HS-27A (cell line): ENCODE results near the gene FGGY.
"Not testable (repeated sequence)": the region's sequence is repeated elsewhere in the genome, so short reads cannot be mapped to it uniquely, and the experiment has no call there.

Experiments
- DNase-seq: peaks from one replicate; pipeline ENCODE4 v3.0.0-alpha.2; 2012; ENCODE audit warnings: low read depth, missing footprints

The FGGY gene

DNA sequence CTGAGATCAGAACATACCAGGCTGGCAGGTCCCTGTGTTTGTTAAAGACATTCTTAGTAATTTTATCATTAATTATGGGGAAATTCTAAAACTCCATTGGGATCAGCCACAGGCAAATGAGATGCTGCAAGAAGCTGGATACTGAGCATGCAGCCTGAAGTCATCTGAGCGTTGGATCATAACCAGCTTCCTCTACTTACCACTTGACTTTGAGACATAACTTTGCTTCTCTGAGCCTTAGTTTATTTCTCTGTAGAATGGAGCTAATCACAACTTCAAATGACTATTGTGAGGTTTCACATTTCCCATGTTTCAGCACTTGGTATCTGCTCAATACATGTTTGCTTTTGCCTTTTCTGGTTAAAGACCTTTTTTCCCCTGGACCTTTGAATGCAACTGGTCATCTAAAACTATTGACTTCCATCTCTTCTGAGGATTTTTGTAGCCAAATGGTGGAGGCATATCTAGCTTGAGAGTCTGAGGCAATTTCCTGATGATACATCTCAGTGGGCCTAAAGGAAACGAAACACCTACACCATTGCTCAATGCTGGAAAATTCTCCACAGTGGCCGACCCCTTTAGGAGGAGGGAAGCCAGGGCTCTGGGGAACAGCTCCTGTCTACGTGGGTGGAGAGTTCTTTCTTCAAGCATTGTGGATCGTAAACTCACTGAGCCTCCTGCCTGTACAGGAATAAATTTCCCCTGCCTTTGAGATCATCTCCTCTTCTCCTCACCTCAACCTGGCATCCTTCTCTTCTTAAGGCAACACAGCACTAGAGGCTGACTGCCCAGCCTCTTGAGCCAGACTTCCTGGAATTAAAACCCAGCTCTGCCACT lies 408.8 kb downstream of the FGGY start:
- DNase-seq: no peak

DNA sequence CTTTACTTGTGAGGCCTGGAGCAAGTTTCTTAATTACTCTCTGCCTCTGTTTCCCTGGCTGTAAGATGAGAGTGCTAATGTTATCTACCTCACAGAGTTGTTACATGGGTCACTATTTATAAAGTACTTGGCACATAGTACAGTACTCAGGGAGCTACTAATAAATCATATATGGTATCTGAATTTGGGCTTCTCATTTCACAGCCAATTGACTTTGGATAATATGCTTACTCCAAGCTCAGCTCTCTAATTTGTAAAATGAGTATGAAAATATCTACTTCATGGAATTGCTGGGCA lies 409.4 kb downstream of the FGGY start:
- DNase-seq: no peak

DNA sequence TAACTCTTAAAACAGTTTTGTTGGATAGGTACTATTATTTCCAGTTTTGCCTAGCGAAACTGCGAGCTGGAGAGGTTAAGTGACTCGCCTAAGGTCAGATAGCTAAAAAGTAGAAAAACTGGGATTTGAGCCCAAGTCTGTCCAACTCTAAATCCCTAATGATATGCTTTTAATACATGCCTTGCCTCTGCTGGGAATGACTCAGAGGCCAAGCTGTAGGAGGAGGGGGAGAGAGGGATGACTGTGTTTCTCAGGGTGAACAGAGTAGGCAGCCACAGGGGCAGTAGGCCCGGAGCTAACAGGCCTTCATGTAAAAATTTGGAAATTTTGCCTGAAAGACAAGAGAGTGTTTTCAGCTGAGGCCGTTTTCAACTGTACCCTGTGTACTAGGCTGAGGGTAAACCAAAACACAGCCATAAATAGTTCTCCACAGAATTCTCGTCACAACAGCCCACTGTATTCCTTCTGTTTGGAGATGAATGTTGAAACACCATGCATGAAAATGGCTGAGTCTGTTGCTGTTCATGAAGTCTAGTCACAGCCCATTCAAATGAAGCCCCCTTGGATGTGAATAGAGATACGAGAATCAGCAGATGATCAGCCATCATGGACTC lies 410.4 kb downstream of the FGGY start:
- peak; percentile 78 for DNase-seq

DNA sequence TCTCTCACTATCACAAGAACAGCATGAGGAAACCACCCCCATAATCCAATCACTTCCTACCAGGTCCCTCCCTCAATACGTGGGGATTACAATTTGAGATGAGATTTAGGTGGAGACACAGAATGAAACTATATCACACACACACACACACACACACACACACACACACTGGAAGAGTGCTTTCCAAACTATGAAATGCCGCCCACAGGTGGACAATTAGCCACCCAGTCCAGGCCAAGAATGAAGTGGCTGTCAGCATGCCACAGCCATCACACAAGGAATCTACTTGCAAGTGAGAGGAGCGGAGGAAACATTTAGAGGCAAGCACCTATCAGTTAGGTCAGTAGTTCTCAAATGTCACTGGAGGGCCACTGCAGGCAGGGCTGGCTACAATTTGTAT lies 412.4 kb downstream of the FGGY start:
- no peak for DNase-seq

DNA sequence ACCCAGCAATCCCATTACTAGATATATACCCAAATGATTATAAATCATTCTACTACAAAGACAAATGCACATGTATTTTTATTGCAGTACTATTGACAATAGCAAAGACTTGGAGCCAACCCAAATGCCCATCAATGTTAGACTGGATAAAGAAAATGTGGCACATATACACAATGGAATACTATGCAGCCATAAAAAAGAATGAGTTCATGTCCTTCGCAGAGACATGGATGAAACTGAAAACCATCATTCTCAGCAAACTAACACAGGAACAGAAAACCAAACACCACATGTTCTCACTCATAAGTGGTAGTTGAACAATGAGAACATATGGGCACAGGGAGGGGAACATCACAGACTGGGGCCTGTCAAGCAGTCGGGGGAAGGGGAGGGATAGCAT lies 414.0 kb downstream of the FGGY start:
- not testable (repeated sequence) for DNase-seq

DNA sequence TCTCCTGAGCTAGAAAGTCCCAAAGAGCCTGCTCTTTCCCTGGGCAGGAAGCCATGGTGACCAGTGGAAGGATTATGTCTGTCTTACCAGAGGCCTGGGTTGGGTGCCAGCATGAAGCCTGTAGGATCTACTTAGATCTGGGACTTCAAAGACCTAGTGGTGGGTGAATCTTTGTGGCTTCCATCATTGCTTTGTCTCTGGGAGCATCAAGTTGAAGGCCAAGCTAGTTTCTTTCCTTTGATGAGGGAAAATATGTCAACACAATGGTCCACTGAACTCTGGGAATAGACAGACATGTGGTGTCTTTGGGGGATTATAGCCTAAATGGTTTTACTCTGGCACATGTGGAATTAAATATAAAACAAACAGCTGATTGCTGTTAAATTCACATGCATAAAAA lies 417.3 kb downstream of the FGGY start:
- no peak for DNase-seq

DNA sequence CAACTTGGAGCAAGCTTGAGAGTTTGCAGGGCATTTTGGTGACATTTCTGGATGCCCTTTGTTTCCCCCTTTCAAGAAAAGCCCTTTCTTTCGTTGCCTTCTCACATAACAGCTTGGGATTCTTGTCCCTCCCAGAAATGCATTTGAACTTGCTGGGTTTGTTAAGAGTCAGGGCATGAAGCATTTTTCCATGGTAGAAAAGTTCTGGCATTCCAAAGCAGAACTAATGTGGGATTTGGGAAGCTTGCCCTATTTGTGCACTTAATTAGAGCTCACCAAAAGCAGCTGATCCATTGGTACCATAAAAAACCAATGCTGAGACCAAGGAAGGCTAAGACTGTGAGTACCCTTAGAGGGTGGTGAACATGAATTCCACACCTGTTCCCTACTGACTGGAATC lies 418.1 kb downstream of the FGGY start:
- DNase-seq: no peak

DNA sequence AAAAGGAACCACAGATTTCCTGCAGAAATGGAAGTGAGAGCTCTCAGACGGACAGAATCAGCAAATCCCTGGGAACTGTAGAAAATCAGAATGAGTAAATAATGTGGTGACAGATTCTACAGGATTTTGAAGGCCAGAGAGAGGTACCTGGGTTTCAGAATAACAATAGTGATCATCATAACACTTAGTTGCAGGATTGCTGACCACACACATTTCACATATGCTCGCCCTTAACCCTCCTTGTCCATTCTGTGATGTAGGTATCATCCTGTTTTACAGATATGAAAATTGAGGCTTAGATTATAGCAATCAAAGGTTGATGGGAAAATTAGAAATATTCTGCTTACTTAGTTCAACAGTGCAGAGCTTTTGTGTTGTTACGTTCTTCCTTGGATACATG lies 419.9 kb downstream of the FGGY start:
- DNase-seq: no peak

DNA sequence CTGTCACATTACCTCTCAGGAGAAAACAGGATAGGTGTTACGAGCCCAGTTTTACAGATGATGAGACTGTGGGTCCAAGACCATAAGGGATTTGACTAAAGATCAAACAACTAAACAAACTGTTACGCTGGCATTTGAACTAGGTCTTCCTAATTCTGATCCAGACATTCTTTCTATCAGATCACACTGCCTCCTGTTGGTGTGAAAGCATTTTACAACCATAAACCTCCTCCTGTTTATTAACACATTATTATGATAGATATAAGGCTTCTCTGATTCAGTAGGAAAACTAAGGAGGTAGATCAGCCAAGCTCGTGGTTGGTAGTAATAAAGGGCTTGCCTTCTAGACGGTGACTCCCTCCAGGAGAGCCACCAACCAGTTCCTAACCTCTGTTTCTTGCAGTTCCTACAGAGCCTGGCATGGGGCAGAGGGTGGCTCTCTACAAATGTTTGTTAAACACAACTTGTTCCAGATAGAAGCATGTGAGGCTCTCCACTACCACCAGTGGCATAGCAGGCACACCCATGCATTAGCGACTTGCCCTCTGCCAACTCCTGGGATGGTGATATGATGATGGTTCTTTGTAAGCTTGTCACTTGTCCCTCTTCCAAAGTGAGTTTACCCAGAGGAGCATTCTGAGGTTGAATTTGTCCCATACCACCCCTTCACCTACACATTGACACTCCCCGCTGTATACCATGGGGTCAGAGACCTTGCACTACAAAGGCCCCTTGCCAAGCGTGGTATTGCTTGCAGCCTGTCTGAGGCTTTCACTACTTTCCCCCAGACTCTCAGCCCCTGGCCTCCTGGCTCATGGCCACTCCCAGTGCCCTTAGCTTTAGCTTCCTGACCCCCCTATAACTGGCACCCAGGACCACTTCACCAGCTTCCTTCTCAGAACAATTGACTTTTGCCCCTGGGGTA lies 421.4 kb downstream of the FGGY start:
- DNase-seq: no peak

DNA sequence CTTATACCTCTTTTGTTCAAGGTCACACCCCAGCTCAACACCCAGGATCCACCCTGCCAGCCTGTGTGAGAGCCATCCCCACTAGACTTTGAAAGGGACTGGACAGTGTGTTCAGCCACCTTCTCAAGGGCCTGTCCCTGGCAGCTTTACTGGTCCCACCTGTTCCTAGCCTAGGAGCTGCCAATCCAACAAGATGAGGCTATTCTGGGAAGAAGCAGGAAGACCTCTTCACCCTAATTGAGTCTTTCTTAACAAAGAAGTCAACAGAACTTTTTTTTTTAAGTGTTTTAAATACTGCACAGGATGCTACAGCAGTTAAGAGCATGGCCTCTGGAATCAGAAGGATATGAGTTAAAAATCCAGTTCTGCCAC lies 422.1 kb downstream of the FGGY start:
- DNase-seq: no peak

DNA sequence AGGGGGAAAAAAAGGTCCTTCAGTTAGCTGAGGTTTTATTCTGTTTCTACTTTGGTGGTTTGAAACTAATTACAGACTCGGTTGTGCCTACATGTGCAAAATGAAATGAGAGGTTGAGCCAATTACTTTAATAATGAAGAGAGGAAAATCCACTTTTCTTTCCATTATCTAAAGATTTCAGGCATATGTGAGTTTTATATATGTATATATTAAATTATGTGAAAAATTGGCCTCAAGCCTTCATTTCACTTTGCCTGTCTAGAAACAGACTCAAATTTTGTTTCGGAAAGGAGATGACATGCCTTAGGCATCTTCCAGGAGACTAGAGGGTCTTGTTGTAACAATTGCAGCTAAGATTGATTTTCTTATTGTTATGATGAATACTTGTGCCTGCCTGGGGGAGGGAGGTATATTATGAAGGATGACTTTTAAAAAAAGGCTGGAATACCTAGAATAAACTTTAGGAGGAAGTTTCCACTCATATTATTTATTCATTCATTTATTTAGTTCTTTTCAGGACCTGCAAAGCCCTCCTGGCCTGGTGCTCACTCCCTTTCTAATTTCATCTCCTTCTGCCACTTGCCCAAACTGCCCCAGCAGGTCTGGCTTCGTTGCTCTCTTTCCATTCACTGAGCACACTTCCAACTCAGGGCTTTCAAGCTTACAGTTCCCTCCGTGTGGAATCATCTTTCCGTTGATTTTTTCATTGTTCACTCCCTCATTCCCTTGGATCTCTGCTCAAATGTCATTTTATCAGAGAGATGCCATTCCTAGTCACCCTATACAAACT lies 423.6 kb downstream of the FGGY start:
- DNase-seq: no peak

DNA sequence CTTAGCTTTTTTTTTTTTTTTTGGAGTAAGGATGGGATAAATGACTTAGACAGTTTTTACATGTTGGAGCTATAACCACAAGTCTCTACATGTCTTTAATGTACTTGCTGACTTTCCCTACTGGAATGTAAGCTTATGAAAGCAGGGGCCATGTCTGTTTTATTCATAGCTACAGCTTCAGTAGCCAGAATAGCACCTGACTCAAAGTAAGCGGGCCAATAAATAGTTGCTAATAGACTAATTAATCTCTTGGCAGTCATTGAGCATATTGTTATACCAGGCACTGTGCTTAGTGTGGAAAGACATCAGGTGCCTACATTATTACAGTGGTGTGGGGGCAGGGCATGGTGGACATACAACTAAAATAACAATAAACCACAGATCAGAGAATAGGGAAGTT lies 433.4 kb downstream of the FGGY start:
- no peak for DNase-seq

DNA sequence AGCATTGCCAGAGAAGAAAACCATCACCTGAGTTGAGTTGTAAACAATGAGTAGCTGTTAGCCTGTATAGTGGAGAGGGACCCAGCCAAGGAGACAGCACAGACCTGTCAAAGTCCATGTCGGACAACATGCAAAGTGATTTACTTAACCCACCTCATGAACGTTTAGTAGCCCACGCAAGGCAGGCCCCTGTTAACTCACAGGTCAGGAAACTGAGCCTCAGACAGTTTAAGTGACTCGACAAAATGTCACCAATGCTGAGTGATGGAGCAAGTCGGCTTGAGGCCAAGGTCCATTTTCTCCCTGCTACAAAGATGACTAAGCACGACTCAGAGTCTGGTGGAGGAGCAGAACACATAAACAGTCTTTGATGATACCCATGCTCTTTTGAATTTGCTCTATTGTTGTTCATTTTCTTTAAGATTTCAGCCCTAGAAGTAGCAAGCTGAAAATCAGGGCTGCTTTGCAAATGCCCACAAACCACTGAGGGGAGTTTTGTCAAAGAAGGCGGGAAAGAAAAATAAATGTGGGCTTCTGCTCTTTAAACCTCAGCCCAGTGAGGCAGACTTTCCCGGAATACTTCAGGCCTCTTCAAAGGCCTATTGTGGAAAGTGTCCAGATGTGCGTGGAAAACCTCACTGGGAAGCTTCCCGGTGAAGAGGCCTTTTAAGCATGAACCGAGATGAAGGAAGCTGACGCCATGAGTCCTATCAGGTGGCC lies 434.0 kb downstream of the FGGY start:
- DNase-seq: peak; percentile 72

DNA sequence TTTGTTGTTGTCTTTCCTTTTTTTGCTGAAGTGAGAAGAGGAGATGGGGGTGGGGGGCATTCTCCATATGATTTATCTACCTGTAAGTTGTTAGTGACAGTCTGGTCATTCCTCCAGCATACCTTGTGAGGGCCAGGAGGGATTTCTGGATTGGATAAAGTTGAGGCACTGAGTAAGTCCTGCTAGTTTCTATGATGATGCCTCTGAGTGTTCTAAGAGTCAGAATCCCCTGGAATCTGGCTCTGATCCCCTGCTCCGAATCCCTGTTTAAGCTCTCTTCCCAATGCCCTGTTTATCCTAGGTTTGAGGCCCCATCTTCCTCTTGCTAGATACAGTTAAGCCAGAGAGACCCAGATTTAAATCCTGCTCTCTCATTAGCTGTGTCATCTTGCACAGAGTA lies 434.7 kb downstream of the FGGY start:
- DNase-seq: no peak

DNA sequence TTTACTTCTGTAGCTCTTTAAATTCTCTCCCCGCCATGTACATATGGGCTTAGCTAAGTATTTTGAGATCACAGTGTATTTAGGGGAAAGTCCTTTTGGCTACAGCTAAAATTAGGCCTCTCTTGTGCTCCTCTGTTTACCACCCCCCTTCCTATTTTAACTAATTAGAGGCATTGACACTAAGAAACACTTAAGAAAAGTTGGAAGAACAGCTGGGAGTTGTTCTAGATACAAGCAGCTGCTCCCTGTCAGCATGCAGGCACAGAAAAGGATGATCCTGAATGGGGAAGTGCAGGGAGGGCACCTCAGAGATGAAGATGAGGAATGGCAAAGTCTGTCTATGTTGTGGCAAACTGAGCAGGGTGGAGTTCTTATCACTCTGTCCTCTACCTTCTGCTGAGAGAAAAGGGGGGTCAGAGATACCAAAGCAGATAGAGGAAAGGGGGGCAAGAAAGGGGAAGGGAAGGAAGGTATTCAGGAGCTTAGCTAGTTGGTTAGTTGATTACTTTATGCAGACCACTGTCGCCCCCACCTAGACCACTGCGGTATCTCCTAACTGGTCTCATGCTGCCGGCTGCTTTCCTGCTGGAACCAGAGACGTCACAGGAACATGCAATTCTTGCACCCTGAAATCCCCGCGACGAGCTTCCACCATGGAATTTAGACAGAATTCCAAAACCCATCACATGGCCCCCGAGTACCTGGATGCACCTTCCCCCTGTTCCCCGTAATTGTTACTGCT lies 435.5 kb downstream of the FGGY start:
- DNase-seq: no peak

DNA sequence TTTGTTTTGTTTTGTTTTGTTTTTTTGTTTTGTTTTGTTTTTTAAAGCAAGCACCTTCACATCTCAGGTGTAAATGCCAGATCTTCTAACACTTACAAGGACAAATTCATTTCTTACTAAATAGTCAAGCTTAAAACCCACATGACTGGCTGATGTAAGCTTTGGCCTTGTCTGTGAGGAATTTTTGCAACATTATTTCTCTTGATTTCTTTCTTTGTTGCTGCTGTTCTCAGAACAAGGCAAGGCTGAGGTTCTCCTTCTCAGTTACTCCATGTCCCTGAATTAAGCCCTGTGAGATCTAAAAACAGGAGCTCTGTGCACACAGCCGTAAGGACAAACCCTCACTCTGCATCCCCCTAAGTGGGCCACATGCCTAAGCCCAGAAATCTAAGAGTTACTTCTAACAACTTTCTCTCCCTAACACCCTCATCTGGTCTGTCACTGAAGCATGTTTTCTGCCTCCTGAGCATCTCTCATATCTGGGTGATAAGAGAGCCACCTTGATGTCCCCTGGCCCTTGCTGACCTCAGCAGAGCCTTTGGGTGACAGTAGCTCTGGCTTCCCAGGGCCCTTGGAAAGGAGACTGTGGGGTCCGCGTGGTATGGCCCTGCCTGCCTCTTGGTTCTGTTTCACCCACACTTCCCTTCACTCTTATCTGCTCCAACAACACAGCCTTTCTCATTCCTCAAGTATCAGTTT lies 436.7 kb downstream of the FGGY start:
- no peak for DNase-seq

DNA sequence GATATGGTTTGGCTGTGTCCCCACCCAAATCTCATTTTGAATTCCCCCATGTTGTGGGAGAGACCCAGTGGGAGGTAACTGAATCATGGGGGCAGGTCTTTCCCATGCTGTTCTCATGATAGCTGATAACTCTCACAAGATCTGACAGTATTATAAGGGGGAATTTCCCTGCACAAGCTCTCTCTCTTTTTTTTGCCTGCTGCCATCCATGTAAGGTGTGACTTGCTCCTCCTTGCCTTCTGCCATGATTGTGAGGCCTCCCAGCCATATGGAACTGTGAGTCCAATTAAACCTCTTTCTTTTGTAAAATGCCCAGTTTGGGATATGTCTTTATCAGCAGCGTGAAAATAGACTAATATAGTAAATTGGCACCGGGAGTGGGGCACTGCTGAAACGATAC lies 439.0 kb downstream of the FGGY start:
- not testable (repeated sequence) for DNase-seq

DNA sequence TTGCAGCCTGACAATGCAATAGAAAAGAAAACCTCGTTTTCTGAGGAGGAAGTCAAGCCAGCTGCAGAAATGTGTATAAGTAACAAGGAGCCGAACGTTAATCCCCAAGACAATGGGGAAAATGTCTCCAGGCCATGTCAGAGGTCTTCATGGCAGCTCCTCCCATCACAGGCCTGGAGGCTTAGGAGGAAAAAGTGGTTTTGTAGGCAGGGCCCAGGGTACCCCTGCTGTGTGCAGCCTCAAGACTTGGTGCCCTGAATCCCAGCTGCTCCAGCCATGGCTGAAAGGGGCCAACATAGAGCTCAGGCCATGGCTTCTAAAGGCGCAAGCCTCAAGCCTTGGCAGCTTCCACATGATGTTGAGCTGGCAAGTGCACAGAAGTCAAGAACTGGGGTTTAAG lies 439.9 kb downstream of the FGGY start:
- no peak for DNase-seq

DNA sequence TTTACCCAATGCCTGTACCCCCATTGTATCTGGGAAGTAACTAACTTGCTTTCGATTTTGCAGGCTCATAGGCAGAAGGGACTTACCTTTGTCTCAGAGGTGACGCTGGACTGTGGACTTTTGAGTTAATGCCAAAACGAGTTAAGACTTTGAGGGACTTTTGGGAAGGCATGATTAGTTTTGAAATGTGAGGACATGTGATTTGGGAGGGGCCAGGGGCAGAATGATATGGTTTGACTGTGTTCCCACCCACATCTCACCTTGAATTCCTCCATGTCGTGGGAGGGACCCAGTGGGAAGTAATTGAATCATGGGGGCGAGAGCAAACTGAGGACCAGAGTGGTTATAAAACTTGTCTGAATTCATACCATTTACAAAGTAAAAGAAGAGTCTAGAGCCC lies 440.7 kb downstream of the FGGY start:
- no peak for DNase-seq

DNA sequence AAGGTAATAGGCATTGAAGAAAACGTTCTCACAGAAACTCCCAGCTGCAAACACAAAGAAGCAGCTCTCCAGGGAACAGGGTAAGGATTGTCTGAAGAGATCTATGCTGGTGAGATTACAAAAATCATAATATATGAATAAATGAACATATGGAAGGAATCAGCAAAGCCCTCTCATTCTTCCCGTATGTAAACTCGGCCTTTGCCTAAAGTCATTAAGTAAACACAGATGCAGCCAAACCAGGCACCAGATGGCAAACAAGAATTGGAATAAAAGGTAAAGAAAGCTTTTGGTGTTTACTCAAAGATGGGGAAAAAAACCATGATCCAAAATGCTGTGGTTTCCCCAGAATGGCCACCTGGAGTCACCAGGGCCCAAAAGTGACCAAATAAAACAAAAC lies 441.3 kb downstream of the FGGY start:
- DNase-seq: no peak
